Stomach (tissue), 4 donors: ENCODE data around the gene EIF1.

Experiments
- CTCF ChIP-seq, 7 experiments: fragments of 450-650 bp in 4 of 7; fragments of 200-600 bp in 3 of 7; sonication (generic) in 3 of 7; IDR thresholded peaks; one replicate each; pipeline ENCODE4 v1.5.1; 2016 to 2019; ENCODE audit warnings: antibody characterized with exemption in 7 of 7, control low read depth in 2 of 7, mild to moderate bottlenecking in 1 of 7
- EP300 ChIP-seq: sonication (generic); formaldehyde crosslinking; IDR thresholded peaks from one replicate; pipeline ENCODE4 v1.6.1; 2017; ENCODE audit warnings: antibody characterized with exemption
- POLR2AphosphoS5 ChIP-seq, 3 donors: sonication (generic); formaldehyde crosslinking; IDR thresholded peaks; one replicate each; pipeline ENCODE4 v1.6.1; 2016; ENCODE audit warnings: antibody characterized with exemption in 3 of 3

- TF ChIP-seq EP300 (no peak), CTCF (IDR thresholded peaks at IDR 0.05) (peak in 5 of 7 experiments; percentile 88 to 99 (median 93)), POLR2AphosphoS5 (IDR thresholded peaks at IDR 0.05) (peak in 2 of 3 donors; percentile 13 to 52)
Observed at GRCh38 chr17:41648411-41649195, 40.1 kb upstream of the EIF1 start.
